Fibroblast of pulmonary artery (primary cell): Measurements from ENCODE around the gene RIPK3.

Source experiments
- DNase-seq: peaks from one replicate; pipeline ENCODE4 v3.0.0-alpha.2; 2010; ENCODE audit warnings: low read depth
- H3K4me3 ChIP-seq: replicated peaks from 2 replicates; pipeline ENCODE4 v1.5.1; 2011; ENCODE audit warnings: low read depth, mild to moderate bottlenecking, control low read depth, low read length, moderate library complexity
- TF ChIP-seq, protein P1 (sequence below): IDR thresholded peaks from 2 replicates; pipeline ENCODE4 v1.5.1; 2011; ENCODE audit warnings: mild to moderate bottlenecking, control low read depth, low read length, inconsistent platforms; ENCODE audit errors: missing control alignments

RIPK3 gene

GRCh38 chr14:24313913-24314312 lies 25.9 kb downstream of the RIPK3 start:
- no peak for DNase-seq
- H3K4me3 ChIP-seq, result no peak overlapping the region
- TF ChIP-seq, protein P1, sequence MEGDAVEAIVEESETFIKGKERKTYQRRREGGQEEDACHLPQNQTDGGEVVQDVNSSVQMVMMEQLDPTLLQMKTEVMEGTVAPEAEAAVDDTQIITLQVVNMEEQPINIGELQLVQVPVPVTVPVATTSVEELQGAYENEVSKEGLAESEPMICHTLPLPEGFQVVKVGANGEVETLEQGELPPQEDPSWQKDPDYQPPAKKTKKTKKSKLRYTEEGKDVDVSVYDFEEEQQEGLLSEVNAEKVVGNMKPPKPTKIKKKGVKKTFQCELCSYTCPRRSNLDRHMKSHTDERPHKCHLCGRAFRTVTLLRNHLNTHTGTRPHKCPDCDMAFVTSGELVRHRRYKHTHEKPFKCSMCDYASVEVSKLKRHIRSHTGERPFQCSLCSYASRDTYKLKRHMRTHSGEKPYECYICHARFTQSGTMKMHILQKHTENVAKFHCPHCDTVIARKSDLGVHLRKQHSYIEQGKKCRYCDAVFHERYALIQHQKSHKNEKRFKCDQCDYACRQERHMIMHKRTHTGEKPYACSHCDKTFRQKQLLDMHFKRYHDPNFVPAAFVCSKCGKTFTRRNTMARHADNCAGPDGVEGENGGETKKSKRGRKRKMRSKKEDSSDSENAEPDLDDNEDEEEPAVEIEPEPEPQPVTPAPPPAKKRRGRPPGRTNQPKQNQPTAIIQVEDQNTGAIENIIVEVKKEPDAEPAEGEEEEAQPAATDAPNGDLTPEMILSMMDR, result no peak

DNA sequence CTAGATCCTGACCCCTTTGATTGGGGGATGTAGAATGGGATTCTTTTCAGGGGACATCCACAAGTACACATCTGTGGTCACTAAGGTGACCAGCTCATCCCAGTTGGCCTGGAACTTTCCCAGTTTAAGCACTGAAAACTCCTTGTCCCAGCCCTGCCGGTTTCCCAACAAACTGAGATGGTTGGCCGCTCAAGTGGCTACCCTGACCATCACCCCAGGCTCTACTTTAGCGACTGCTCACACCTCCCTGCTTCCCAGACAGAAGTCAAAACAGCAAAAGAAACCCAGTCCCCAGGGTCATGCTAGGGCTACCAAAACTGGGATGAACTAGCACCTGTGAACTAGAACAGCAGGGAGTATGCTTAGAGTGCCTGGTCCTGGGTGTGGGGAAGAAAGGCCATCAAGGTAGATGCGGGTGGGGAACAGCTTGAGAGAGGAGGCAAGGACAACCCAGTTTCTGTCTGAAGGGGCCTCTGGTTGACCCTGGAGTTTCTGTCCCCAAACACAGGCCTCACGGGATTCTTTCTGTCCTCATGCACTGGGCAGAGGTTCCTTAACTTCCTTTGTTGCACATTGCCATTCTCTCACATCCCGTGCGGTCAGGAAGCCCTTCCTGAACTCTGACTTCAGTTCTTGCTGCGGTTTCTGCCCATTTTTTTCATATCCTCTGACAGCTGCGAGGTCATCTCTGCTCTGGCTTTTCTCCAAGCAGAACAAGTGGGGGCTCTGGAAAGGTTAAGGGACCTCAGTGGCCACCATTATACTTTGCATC lies 26.9 kb downstream of the RIPK3 start:
- TF ChIP-seq, protein P1, result no peak
- peak; percentile 51 for DNase-seq
- H3K4me3 ChIP-seq, result no peak overlapping the region

DNA sequence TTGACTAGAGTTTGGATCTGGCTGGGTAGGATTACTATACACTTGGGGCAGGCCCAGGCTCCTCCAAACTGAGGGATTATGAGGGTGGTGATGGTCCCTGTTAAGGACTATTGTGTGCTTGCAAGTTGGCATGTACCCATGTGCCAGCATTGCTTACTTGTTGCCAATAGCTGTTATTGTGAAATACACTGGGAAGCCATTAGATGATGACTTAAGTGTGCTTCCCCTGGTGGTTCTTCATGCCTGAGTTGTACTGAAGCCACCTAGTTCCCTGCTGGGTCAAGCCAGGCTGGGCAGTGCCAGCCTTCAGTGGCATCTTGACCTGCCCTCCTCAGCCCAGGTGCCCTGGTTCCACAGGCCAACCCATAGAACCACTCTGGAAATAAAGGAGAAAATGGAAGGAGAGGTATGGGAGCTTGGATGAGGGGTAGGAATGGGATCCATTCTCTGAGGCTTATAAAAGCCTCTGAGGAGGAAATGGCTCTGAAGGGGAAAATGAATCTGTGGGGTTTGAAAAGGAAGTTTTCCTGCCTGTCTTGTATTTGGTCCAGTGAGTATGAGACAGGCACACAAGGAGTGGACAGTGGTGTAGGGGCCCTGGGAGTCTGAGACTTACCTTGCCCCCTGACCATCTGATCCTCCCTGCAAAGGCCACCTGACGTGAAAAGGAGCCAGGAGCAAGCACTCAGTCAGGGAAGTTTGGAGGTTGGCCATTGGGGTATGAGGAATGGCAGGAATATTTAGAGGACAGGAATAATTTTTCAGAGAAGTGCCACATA lies 27.8 kb downstream of the RIPK3 start:
- TF ChIP-seq, protein P1, result no peak
- H3K4me3 ChIP-seq, result no peak overlapping the region
- DNase-seq, result peak; percentile 47

- no peak within 1 kb of the TSS for H3K4me3 ChIP-seq
- DNase-seq, result peak; percentile 82
- TF ChIP-seq, protein P1, result no peak
Observed at GRCh38 chr14:24310646-24311604, 28.9 kb downstream of the RIPK3 start, which contains the start of gene LTB4R. LTB4R (plus strand) TSS chr14:24311502; CDS start chr14:24315652, 4,150 bp downstream.

DNA sequence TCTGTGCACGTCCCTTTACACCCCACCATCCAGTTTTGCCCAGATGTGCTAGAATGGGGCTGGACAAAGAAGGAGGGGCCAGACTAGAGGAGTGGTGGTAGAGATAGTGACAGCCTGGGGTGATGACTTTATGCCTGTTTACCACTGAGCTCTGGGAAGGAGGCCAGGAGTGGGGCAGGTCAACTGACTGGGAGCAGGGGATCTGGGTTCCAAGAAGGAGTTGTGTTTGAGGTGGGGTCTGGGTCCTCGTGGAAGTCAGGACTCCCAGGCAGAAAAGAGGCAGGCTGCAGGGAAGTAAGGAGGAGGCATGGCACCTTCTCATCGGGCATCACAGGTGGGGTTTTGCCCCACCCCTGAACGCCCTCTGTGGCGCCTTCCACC lies 29.5 kb downstream of the RIPK3 start:
- TF ChIP-seq, protein P1, result no peak
- no peak for DNase-seq
- no peak overlapping the region for H3K4me3 ChIP-seq

- H3K4me3 ChIP-seq, result no peak within 1 kb of the TSS
- DNase-seq, result no peak
- TF ChIP-seq, protein P1, result no peak
Observed at GRCh38 chr14:24309538-24310264, 30.1 kb downstream of the RIPK3 start, which contains the start of gene LTB4R2. LTB4R2 (plus strand) TSS chr14:24310140; CDS start chr14:24310665, 525 bp downstream.
